Testis (tissue), 3 donors: Measurements from ENCODE around the gene ATP5F1C. TPM values are rescaled to one million over a fixed set of nuclear protein-coding genes. Genes with fewer than 3 reads are reported as not detected.

Experiments used
- DNase-seq: peaks from one replicate; pipeline ENCODE4 v3.0.0-alpha.2; 2019
- H3K27ac ChIP-seq, 2 donors: fragments of 200-600 bp; sonication (generic); one replicate each; pipeline ENCODE4 v1.5.1; 2019
- H3K27me3 ChIP-seq: fragments of 200-600 bp; sonication (generic); one replicate; pipeline ENCODE4 v1.5.1; 2019
- H3K36me3 ChIP-seq: fragments of 200-600 bp; sonication (generic); one replicate; pipeline ENCODE4 v1.5.1; 2017; ENCODE audit warnings: low read depth; ENCODE audit errors: missing control alignments
- H3K4me1 ChIP-seq: fragments of 200-600 bp; sonication (generic); one replicate; pipeline ENCODE4 v1.5.1; 2019
- H3K4me3 ChIP-seq, 2 donors: fragments of 200-600 bp; sonication (generic); one replicate each; pipeline ENCODE4 v1.5.1; 2017 to 2019
- H3K9me3 ChIP-seq: fragments of 200-600 bp; sonication (generic); one replicate; pipeline ENCODE4 v1.5.1; 2017
- POLR2A ChIP-seq: fragments of 450-650 bp; IDR thresholded peaks from one replicate; pipeline ENCODE4 v1.6.1; 2017; ENCODE audit warnings: antibody characterized with exemption, mild to moderate bottlenecking, moderate library complexity
- WGBS, 2 donors: methylation state at CpG; one replicate each; pipeline ENCODE4 v1.1.5; 2018; 5-methylcytosine and 5-hydroxymethylcytosine counted together
- intact Hi-C: fragments of 100-400 bp; cut with DNase I; formaldehyde crosslinking; loops from one replicate; pipeline ENCODE4 v1.15.1; 2023; ENCODE audit warnings: low total_unique reads
- polyA plus RNA-seq: library from polyadenylated mRNA; stranded (reverse); fragments of 350-450 nt; fragmentation: Illumina TruSeq; extraction: RNeasy Lipid Tissue Mini Kit (QIAGEN cat#74804); gene quantifications from one replicate; pipeline ENCODE4 v1.2.3, GENCODE V29; 2014; ENCODE audit warnings: low read depth, low replicate concordance; ENCODE audit not compliant: insufficient read depth
- total RNA-seq, 2 donors: library from RNA; depleted of rRNA; stranded (reverse); fragments of >200 nt; gene quantifications; one replicate each; pipeline ENCODE4 v1.2.3, GENCODE V29; 2016
- TF ChIP-seq, protein P1 (sequence below), 3 experiments: fragments of 450-650 bp in 2 of 3; fragments of 200-600 bp in 1 of 3; sonication (generic) in 1 of 3; IDR thresholded peaks; one replicate each; pipeline ENCODE4 v1.5.1; 2016 to 2019; ENCODE audit warnings: antibody characterized with exemption in 3 of 3, mild to moderate bottlenecking in 2 of 3, moderate library complexity in 1 of 3

ATP5F1C gene
- total and polyA plus RNA-seq, 3 donors from 2014 or later, result 186 to 272 (median 246) TPM

DNA sequence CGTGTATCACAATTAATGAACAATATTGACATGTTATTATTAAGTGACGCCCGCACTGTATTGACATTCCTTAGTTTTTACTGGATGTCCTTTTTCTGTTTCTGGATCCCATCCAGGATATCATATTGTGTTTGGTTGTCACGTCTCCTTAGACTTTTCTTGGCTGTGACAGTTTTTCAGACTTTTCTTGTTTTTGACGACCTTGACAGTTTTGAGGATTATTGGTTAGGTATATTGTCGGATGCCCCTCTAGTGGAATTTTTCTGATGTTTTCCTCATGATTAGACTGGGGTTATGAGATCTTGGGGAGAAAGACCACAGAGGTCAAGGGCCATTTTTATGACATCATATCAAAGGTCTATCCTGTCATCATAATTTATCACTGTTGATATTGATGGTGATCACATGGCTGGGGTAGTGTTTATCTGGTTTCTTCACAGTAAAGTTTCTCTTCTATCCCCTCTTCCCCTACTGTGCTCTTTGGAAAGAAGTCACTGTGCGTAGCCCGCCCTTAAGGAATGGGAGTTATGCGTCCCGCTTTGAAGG lies 41.4 kb downstream of the ATP5F1C start:
- H3K9me3 ChIP-seq, result no peaks in the 10 kb centered on the region
- intact Hi-C loops, result no loop called here

DNA sequence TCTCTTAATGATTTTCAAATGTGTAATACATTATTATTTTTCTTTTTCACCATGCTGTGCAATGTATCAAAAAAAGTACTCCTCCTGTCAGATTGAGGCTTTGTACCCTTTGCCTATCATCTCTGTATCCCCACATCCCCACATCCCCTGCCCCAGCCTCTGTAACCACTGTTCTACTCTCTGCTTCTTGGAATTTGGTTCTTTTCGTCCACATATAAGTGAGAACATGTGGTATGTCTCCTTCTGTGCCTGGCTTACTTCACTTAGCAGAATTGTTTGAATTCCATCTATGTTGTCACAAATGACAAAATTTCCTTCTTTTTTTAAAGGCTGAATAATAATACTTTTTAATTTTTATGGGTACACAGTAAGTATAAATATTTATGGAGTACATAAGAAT lies 44.1 kb downstream of the ATP5F1C start:
- H3K27ac ChIP-seq, result no peak overlapping the region
- H3K27me3 ChIP-seq, result no peaks in the 10 kb centered on the region
- no peaks in the 10 kb centered on the region for H3K9me3 ChIP-seq
- intact Hi-C loops, result no loop called here
- TF ChIP-seq, protein P1, sequence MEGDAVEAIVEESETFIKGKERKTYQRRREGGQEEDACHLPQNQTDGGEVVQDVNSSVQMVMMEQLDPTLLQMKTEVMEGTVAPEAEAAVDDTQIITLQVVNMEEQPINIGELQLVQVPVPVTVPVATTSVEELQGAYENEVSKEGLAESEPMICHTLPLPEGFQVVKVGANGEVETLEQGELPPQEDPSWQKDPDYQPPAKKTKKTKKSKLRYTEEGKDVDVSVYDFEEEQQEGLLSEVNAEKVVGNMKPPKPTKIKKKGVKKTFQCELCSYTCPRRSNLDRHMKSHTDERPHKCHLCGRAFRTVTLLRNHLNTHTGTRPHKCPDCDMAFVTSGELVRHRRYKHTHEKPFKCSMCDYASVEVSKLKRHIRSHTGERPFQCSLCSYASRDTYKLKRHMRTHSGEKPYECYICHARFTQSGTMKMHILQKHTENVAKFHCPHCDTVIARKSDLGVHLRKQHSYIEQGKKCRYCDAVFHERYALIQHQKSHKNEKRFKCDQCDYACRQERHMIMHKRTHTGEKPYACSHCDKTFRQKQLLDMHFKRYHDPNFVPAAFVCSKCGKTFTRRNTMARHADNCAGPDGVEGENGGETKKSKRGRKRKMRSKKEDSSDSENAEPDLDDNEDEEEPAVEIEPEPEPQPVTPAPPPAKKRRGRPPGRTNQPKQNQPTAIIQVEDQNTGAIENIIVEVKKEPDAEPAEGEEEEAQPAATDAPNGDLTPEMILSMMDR (IDR thresholded peaks at IDR 0.05), result no peak
- no peak for TF ChIP-seq POLR2A
- H3K4me1 ChIP-seq, result no peaks in the 10 kb centered on the region
- H3K36me3 ChIP-seq, result no peaks in the 10 kb centered on the region
- no peak overlapping the region for H3K4me3 ChIP-seq
- 68 to 80% methylated on average over 1 of the region's 1 CpG for WGBS, 2 donors
- no peak for DNase-seq

More for the DNA sequence above, 41.4 kb downstream of the ATP5F1C start:
- H3K27me3 ChIP-seq, result no peaks in the 10 kb centered on the region
- DNase-seq, result no peak
- WGBS, 2 donors, result 92 to 93% methylated on average over 10 of the region's 10 CpGs
- H3K4me3 ChIP-seq, result no peak overlapping the region
- no peaks in the 10 kb centered on the region for H3K36me3 ChIP-seq
- TF ChIP-seq POLR2A, result no peak
- TF ChIP-seq, protein P1 (IDR thresholded peaks at IDR 0.05), result no peak
- H3K27ac ChIP-seq, result no peak overlapping the region
- no peaks in the 10 kb centered on the region for H3K4me1 ChIP-seq

DNA sequence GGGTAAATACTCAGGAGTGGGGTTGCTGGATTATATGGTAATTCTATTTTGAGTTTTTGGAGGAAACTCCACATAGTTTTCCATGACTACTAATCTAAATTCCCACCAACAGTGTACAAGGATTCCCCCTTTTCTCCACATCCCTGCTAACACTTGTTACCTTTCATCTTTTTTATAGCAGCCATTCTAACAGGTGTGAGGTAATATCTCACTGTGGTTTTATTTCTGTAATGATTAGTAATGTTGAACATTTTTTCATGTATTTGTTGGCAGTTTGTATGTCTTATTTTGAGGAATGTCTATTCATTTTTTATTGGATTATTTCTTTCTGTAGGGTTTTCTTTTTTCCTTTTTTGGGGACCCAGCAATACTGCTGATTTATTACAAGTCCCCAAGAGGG lies 45.2 kb downstream of the ATP5F1C start:
- Histone ChIP-seq H3K4me1 (no peaks in the 10 kb centered on the region), H3K36me3 (no peaks in the 10 kb centered on the region), H3K27me3 (no peaks in the 10 kb centered on the region), H3K9me3 (no peaks in the 10 kb centered on the region), H3K27ac (no peak overlapping the region), H3K4me3 (no peak overlapping the region)
- TF ChIP-seq POLR2A, result no peak
- TF ChIP-seq, protein P1 (IDR thresholded peaks at IDR 0.05), result no peak
- DNase-seq, result no peak
- intact Hi-C loops, result no loop called here

DNA sequence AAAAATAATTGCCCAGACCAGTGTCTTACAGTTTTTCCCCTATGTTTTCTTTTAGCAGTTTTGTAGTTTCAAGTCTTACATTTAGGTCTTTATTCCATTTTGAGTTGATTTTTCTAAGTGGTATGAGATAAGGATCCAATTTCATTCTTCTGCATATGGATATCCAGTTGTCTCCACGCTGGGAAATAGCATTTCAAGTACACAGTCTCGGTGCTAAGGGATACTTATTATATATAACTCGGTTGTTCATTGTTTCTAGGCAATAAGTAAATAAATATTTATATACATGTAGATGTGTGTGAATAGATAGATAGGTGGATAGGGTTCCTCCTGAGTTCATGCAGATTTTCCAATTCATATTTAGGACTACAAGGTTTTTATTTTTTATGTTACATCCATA lies 46.3 kb downstream of the ATP5F1C start:
- Histone ChIP-seq H3K36me3 (no peaks in the 10 kb centered on the region), H3K4me1 (no peaks in the 10 kb centered on the region), H3K4me3 (no peak overlapping the region), H3K9me3 (no peaks in the 10 kb centered on the region), H3K27ac (no peak overlapping the region), H3K27me3 (no peaks in the 10 kb centered on the region)
- intact Hi-C loops, result no loop called here
- 95 to 96% methylated on average over 3 of the region's 3 CpGs for WGBS, 2 donors
- TF ChIP-seq, protein P1 (IDR thresholded peaks at IDR 0.05), result no peak
- TF ChIP-seq POLR2A, result no peak
- no peak for DNase-seq

DNA sequence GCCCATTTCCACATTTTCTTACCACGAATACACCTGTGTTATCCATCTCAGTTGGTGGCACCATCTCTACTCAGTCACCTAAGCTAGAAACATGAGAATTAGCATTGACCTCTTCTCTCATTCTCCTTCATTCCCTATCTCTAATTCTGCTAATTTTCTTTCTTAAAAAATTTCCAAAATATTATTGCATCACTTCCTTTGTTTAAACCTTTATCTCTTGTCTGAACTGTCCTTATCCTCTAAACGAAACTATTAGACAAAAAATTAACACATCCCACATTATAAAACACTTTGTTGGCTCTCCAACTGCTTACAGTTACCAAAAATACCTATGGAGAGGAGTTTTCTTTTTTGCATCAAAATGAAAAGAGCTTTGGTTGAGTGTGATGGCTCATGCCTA lies 48.6 kb downstream of the ATP5F1C start:
- H3K27me3 ChIP-seq, result no peaks in the 10 kb centered on the region
- no peaks in the 10 kb centered on the region for H3K36me3 ChIP-seq
- no peak for DNase-seq
- H3K9me3 ChIP-seq, result no peaks in the 10 kb centered on the region
- WGBS, 2 donors, result 70 to 83% methylated on average over 2 of the region's 2 CpGs
- TF ChIP-seq POLR2A, result no peak
- TF ChIP-seq, protein P1 (IDR thresholded peaks at IDR 0.05), result no peak
- no peak overlapping the region for H3K27ac ChIP-seq
- H3K4me3 ChIP-seq, result no peak overlapping the region
- H3K4me1 ChIP-seq, result no peaks in the 10 kb centered on the region
- intact Hi-C loops, result no loop called here
